Stomach smooth muscle (tissue), 2 donors: Measurements from ENCODE around the gene PCA3.
"Not testable (repeated sequence)": the region's sequence is repeated elsewhere in the genome, so short reads cannot be mapped to it uniquely, and the experiment has no call there.

Experiments used
- H3K27ac ChIP-seq: one replicate; pipeline ENCODE4 v1.7.0; 2013; ENCODE audit warnings: mild to moderate bottlenecking, low read length, inconsistent platforms
- H3K27me3 ChIP-seq, 2 donors: one replicate each; pipeline ENCODE4 v1.7.0; 2013; ENCODE audit warnings: low read length in 2 of 2; ENCODE audit not compliant: insufficient read depth in 2 of 2, control insufficient read depth in 1 of 2
- H3K36me3 ChIP-seq, 2 donors: one replicate each; pipeline ENCODE4 v1.7.0; 2013; ENCODE audit warnings: low read length in 2 of 2; ENCODE audit not compliant: control insufficient read depth in 2 of 2, insufficient read depth in 2 of 2
- H3K4me1 ChIP-seq: one replicate; pipeline ENCODE4 v1.7.0; 2013; ENCODE audit warnings: low read length; ENCODE audit not compliant: control insufficient read depth, insufficient read depth
- H3K4me3 ChIP-seq, 2 donors: one replicate each; pipeline ENCODE4 v1.7.0; 2013; ENCODE audit warnings: low read length in 2 of 2
- H3K9ac ChIP-seq, 2 donors: one replicate each; pipeline ENCODE4 v1.7.0; 2013; ENCODE audit warnings: low read length in 2 of 2, mild to moderate bottlenecking in 1 of 2
- H3K9me3 ChIP-seq, 2 donors: one replicate each; pipeline ENCODE4 v1.7.0; 2013; ENCODE audit warnings: low read length in 2 of 2; ENCODE audit not compliant: control insufficient read depth in 2 of 2
- donor health status: healthy.
- donor health status: Pancreatic carcinoma.

The PCA3 gene

DNA sequence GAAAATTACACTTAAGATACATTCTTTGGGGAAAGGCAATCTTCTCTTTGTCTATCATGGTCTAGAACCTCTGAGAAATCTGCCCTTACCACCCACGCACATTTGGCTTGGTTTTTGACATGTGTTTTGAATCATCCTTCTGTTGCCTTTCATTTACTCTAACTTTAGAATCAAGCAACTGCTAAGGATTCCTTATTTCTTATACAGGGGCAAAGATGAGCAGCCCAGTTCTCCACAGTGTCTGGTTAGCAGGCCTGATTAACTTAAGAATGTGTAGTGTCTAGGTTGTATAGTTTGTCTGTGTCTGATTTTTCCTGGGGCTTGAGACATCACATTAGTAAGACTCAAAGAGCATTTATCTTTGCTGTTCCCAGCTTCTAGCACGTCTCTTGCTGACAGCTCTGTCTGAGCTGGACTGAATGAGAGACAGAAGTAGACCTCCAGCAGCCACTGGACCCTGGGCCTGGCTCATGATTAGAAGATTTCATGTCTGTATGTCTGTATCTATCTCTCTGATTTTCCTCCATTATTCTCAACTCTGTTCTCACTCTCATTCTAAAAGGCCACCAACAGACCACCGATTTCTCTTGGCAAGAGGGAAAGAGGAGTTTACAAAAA lies 31.8 kb upstream of the PCA3 start:
- Histone ChIP-seq H3K27me3 (no peaks in the 10 kb centered on the region), H3K9ac (no peak overlapping the region), H3K4me1 (peaks cover 10% of the 10 kb centered on the region), H3K27ac (no peak overlapping the region), H3K4me3 (no peak overlapping the region), H3K36me3 (peaks cover 0 to 2% of the 10 kb centered on the region in 2 donors), H3K9me3 (no peaks in the 10 kb centered on the region)

DNA sequence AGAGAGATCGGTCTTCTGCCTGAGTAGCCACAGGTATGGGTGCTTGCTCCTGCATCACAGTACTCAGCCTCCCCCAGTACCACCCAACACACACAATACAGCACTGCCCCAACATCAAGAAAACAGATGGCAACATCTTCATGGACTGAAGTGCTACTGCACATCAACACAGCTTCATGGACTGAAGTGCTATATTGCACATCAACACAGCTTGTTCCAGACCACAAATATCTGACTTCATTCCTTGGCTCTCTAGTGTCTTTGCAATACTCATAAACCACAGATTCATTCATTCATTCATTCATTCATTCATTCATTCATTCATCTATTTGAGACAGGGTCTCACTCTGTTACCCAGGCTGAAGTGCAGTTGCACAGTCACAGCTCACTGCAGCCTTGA lies 31.1 kb upstream of the PCA3 start:
- Histone ChIP-seq H3K9me3 (no peaks in the 10 kb centered on the region), H3K27me3 (no peaks in the 10 kb centered on the region), H3K4me3 (no peak overlapping the region), H3K27ac (no peak overlapping the region), H3K4me1 (peaks cover 10% of the 10 kb centered on the region), H3K36me3 (peaks cover 0 to 2% of the 10 kb centered on the region in 2 donors), H3K9ac (no peak overlapping the region)

DNA sequence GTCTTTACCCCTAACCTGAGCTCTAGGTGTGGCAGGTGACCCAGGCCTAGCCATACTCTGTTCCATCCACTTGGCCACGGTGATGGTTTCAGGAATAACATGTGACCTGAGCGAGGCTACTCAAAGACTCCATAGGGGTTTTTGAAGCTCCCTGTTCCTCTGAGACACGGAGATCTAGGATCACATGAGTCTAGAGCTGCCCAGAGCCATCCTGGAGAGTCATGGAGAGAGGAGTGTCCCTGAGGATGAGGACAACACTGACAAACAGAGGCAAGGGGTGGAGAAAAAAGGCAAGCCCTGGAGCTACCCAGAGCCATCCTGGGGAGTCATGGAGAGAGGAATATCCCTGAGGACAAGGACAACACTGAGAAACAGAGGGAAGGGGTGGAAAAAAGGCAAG lies 29.5 kb upstream of the PCA3 start:
- Histone ChIP-seq H3K27ac (no peak overlapping the region), H3K4me1 (peaks cover 10% of the 10 kb centered on the region), H3K9ac (no peak overlapping the region), H3K9me3 (no peaks in the 10 kb centered on the region), H3K4me3 (no peak overlapping the region), H3K27me3 (no peaks in the 10 kb centered on the region), H3K36me3 (peaks cover 0 to 2% of the 10 kb centered on the region in 2 donors)

GRCh38 chr9:76737154-76737902 lies 26.9 kb upstream of the PCA3 start:
- Histone ChIP-seq H3K27me3 (no peaks in the 10 kb centered on the region), H3K27ac (no peak overlapping the region), H3K4me3 (no peak overlapping the region), H3K9ac (no peak overlapping the region), H3K4me1 (peaks cover 10% of the 10 kb centered on the region), H3K9me3 (no peaks in the 10 kb centered on the region), H3K36me3 (peaks cover 0 to 2% of the 10 kb centered on the region in 2 donors)

DNA sequence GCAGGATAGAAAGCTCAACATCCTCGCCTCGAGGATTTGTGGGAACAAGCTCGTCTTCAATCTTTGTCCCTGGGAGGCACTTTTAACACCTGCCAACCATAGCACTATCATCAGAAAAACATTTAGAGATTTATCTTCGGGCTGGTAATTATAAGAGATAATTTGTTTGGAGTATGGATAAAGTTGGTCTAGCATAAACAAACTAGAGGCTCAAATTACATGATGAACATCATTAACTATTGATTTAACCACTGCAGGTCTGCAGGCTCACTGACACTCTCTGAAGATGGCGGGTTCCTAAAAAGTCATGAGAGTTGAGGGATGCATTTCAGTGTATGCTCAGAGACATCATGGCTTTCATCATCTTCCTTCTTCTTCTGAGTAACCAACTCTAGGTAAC lies 25.8 kb upstream of the PCA3 start:
- Histone ChIP-seq H3K4me3 (no peak overlapping the region), H3K9me3 (no peaks in the 10 kb centered on the region), H3K27ac (no peak overlapping the region), H3K9ac (no peak overlapping the region), H3K4me1 (peaks cover 2% of the 10 kb centered on the region), H3K36me3 (peaks cover 0 to 2% of the 10 kb centered on the region in 2 donors), H3K27me3 (no peaks in the 10 kb centered on the region)

DNA sequence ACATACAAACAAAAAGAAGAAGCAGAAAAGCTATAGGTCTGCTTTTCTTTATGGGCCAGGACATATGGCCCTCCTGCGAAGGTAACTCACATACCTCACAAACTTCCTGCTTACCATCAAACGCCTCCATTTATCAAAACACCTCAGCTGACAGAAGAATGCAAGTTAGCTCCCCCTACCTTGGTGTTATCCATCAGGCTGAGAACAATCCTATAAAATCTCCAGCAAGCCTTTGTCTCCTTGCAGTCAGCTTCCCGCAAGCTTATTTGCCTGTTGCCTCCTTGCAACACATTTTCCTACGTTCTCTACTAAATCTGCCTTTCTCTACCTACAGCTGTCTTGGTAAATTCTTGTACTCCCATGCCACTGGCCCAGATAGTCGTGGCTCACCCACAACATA lies 22.7 kb upstream of the PCA3 start:
- peaks cover 7% of the 10 kb centered on the region for H3K4me1 ChIP-seq
- H3K36me3 ChIP-seq, result no peaks in the 10 kb centered on the region
- no peak overlapping the region for H3K9ac ChIP-seq
- no peaks in the 10 kb centered on the region for H3K27me3 ChIP-seq
- H3K27ac ChIP-seq, result no peak overlapping the region
- H3K9me3 ChIP-seq, result no peaks in the 10 kb centered on the region
- no peak overlapping the region for H3K4me3 ChIP-seq

DNA sequence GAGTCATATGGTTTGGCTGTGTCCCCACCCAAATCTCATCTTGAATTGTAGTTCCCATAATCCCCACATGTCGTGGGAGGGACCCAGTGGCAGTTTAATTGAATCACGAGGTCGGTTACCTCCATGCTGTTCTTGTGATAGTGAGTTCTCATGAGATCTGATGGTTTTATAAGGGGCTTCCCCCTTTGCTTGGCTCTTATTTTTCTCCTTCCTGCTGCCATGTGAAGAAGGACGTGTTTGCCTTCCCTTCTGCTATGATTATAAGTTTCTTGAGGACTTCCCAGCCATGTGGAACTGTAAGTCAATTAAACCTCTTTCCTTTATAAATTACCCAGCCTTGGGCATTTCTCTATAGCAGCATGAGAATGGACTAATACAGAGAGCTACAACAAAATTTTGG lies 21.3 kb upstream of the PCA3 start:
- not testable (repeated sequence) for H3K36me3 ChIP-seq, H3K9ac ChIP-seq, H3K27me3 ChIP-seq, H3K9me3 ChIP-seq, H3K4me3 ChIP-seq, H3K4me1 ChIP-seq, H3K27ac ChIP-seq

DNA sequence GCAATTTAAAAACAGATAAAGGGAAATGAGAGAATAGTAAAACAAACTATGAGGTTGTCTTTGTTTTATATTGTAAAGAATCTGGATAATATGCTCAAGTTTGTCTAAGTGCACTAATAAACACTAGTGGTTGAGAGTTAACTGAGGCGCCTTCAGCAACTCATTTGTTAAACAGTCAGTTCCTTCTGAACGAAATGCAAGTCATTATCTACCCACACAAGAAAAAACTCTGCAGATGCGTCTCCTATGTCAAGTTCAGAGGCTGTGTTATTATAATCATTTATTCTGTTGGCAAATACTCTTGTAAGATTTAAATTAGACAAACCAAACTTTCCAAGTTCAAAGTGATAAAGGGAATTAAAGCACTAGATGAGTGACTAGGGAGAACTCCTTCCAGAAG lies 20.3 kb upstream of the PCA3 start:
- Histone ChIP-seq H3K4me3 (no peak overlapping the region), H3K27me3 (no peaks in the 10 kb centered on the region), H3K4me1 (peaks cover 7% of the 10 kb centered on the region), H3K27ac (no peak overlapping the region), H3K9me3 (no peaks in the 10 kb centered on the region), H3K36me3 (no peaks in the 10 kb centered on the region), H3K9ac (no peak overlapping the region)

DNA sequence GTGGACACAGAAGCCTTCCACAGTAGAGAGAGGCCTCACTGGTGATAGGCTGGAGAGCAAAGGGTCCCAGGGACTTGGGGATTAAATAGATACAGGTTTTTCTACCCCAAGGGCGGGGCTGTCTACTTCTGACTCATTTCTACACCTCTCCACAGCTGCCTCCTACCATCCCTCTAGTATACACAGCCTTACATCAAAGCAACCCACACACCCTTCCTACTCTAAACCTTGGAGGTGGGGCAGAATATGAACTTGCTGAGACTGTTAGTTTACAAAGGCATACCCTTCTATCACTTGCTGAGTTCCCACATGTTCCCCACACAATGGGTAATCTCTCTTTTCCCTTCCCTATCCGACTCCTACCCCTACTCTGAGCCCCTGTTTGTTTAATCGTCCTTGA lies 19.9 kb upstream of the PCA3 start:
- H3K27ac ChIP-seq, result peak overlapping the region; percentile 31
- no peaks in the 10 kb centered on the region for H3K9me3 ChIP-seq
- no peak overlapping the region for H3K9ac ChIP-seq
- no peaks in the 10 kb centered on the region for H3K36me3 ChIP-seq
- no peaks in the 10 kb centered on the region for H3K27me3 ChIP-seq
- H3K4me1 ChIP-seq, result peaks cover 7% of the 10 kb centered on the region
- H3K4me3 ChIP-seq, result no peak overlapping the region

GRCh38 chr9:76751001-76751400 lies 13.2 kb upstream of the PCA3 start:
- Histone ChIP-seq H3K9ac (no peak overlapping the region), H3K4me1 (peaks cover under 1% of the 10 kb centered on the region)

GRCh38 chr9:76756268-76756640 lies 8.0 kb upstream of the PCA3 start:
- Histone ChIP-seq H3K4me3 (no peak overlapping the region), H3K4me1 (no peaks in the 10 kb centered on the region), H3K9ac (no peak overlapping the region)

More at GRCh38 chr9:76751001-76751400, 13.2 kb upstream of the PCA3 start:
- Histone ChIP-seq H3K9me3 (no peaks in the 10 kb centered on the region), H3K36me3 (peaks cover 4 to 5% of the 10 kb centered on the region in 2 donors), H3K27me3 (no peaks in the 10 kb centered on the region), H3K4me3 (no peak overlapping the region), H3K27ac (no peak overlapping the region)

More at GRCh38 chr9:76756268-76756640, 8.0 kb upstream of the PCA3 start:
- Histone ChIP-seq H3K9me3 (no peaks in the 10 kb centered on the region), H3K27ac (no peak overlapping the region), H3K27me3 (no peaks in the 10 kb centered on the region), H3K36me3 (peaks cover 9 to 10% of the 10 kb centered on the region in 2 donors)
